Calu3 (cell line): ENCODE results near the gene CCDC181. TPM values are rescaled to one million over a fixed set of nuclear protein-coding genes. Genes with fewer than 3 reads are reported as not detected.

Experiments
- BruUV-seq: library from RNA; stranded (reverse); fragments of 400-500 nt; replicated peaks from 2 replicates; lab custom pipeline; 2021; lab: Mats Ljungman, UMichigan
- CTCF ChIA-PET: fragments of 300-600 bp; sonication (Branson Sonifier 250); formaldehyde crosslinking; loops from one replicate; lab custom pipeline; 2022; ENCODE audit warnings: antibody characterized with exemption; lab: Charles Lee
- DNase-seq: peaks from one replicate; pipeline ENCODE4 v3.0.0; 2022
- H3K27ac Mint-ChIP-seq: one replicate; pipeline ENCODE4 v1.8.0; 2022; ENCODE audit warnings: mixed read lengths; ENCODE audit not compliant: unreplicated experiment
- H3K27me3 Mint-ChIP-seq: one replicate; pipeline ENCODE4 v1.8.0; 2022; ENCODE audit warnings: mixed read lengths; ENCODE audit not compliant: unreplicated experiment
- H3K36me3 Mint-ChIP-seq: one replicate; pipeline ENCODE4 v1.8.0; 2022; ENCODE audit warnings: mild to moderate bottlenecking, moderate library complexity, mixed read lengths; ENCODE audit not compliant: insufficient read depth, unreplicated experiment
- H3K4me1 Mint-ChIP-seq: one replicate; pipeline ENCODE4 v1.8.0; 2022; ENCODE audit warnings: mild to moderate bottlenecking, low read depth, mixed read lengths; ENCODE audit not compliant: unreplicated experiment
- H3K4me3 Mint-ChIP-seq: one replicate; pipeline ENCODE4 v1.8.0; 2022; ENCODE audit warnings: mild to moderate bottlenecking, low read depth, moderate library complexity, mixed read lengths; ENCODE audit not compliant: unreplicated experiment
- H3K9me3 Mint-ChIP-seq: one replicate; pipeline ENCODE4 v1.8.0; 2022; ENCODE audit warnings: low read depth, mixed read lengths; ENCODE audit not compliant: unreplicated experiment
- intact Hi-C: fragments of 100-400 bp; cut with micrococcal nuclease; formaldehyde crosslinking; loops from one replicate; pipeline ENCODE4 v1.10.0; 2022; ENCODE audit not compliant: unreplicated experiment
- total RNA-seq: library from RNA; stranded (reverse); gene quantifications from 2 replicates; pipeline ENCODE4 v1.2.3, GENCODE V29; 2022
- TF ChIP-seq, protein P1 (sequence below): fragments of 200-600 bp; IDR thresholded peaks from one replicate; pipeline ENCODE4 v1.8.0; 2022; ENCODE audit warnings: antibody characterized with exemption; ENCODE audit not compliant: unreplicated experiment

Gene CCDC181
- total RNA-seq, 1 experiment from 2014 or later = 0.64 TPM

DNA sequence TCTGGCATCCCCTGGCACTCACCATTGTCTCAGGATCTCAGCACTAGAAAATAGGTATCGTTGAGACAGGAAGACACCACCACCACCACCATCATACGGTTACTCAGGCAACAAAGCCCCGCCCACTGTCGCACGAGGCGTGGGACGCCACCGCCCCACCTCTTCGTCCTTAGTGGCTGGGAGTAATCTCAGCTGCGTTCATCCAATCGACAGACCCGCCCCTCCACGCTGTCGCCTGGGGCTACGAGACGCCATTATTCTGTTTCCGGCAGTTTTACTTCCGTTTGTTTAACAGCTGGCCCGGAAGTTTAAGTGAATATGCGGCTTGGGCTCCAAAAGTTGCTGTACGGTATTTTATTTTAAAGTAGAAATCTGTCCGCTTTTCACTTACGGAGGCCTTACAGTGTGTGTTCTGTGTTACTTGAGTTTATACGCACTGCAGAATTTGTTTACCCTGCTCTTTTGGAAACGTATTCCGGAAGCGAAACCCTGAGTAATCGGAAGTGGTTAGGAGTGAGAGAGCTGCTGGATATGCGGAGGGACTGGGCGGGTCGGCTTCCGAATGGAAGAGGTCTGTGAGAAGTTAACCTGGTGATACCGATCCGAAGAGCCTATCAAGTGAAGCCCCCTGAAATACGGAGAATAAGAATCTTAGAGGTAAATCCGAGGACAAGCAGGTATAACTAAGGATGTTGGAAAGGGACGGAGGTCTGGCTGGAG lies 59.4 kb downstream of the CCDC181 start, which contains the start of the genes BLZF1 and NME7:
Gene BLZF1 (plus strand): TSS at position 510 of the 720 bp plus-strand sequence. CDS start 1,328 bp downstream, outside the sequence.
Gene NME7 (minus strand): TSS at position 112 of the 720 bp plus-strand sequence. CDS start 87 bp downstream, at position 25.
- BruUV-seq = no TSS peak
- H3K9me3 Mint-ChIP-seq = no peaks in the 10 kb centered on the region

DNA sequence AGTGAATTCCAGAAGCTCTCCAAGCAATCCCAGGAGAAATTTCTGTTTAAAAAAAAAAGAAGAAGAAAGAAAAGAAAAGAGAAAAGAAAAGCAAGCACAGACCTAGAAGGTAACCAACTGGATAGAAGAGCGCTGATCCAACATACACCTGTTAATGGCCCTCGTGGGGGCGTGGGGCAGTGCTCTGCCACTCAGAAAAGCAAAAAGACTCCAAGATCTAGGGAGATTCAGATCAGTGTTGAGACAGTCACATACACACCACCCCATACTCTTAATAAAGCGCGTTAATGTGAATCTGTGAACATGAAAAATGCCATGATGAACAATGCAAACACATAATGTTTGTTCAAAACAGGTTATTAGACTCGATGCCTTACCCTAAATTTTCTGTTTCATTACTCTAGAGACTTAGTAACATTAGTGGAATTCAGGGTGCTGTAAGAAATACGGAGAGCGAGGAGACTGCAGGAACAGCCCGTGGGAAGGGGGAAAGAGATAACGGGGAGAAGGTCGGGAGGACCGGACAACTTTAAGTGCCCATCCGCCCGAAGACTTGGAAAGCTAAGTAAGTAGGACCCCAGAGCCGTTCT lies 60.1 kb downstream of the CCDC181 start:
- no peak for DNase-seq
- BruUV-seq = TSS peak; percentile 71
- Mint-ChIP-seq H3K4me1 (peaks cover 20% of the 10 kb centered on the region), H3K27me3 (no peaks in the 10 kb centered on the region), H3K27ac (no peak overlapping the region), H3K9me3 (no peaks in the 10 kb centered on the region), H3K4me3 (no peak overlapping the region), H3K36me3 (peaks cover 7% of the 10 kb centered on the region)
- CTCF ChIA-PET = interaction anchor here (0.6 to 1.7 kb wide), 6 partner anchors 13 to 1024 kb away, joined by 3 to 7 read pairs (median 4); partner anchors contain the start of gene SLC19A2
- intact Hi-C loops = loop anchor here (5.0 kb wide), 4 partner anchors 95 to 870 kb away; no protein-coding TSS in a partner anchor
- TF ChIP-seq, protein P1, sequence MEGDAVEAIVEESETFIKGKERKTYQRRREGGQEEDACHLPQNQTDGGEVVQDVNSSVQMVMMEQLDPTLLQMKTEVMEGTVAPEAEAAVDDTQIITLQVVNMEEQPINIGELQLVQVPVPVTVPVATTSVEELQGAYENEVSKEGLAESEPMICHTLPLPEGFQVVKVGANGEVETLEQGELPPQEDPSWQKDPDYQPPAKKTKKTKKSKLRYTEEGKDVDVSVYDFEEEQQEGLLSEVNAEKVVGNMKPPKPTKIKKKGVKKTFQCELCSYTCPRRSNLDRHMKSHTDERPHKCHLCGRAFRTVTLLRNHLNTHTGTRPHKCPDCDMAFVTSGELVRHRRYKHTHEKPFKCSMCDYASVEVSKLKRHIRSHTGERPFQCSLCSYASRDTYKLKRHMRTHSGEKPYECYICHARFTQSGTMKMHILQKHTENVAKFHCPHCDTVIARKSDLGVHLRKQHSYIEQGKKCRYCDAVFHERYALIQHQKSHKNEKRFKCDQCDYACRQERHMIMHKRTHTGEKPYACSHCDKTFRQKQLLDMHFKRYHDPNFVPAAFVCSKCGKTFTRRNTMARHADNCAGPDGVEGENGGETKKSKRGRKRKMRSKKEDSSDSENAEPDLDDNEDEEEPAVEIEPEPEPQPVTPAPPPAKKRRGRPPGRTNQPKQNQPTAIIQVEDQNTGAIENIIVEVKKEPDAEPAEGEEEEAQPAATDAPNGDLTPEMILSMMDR = no peak

More for the DNA sequence above, 59.4 kb downstream of the CCDC181 start, which contains the start of the genes BLZF1 and NME7:
- peaks cover 8% of the 10 kb centered on the region for H3K36me3 Mint-ChIP-seq
- CTCF ChIA-PET = interaction anchor here (0.6 to 1.7 kb wide), 11 partner anchors 13 to 1025 kb away, joined by 3 to 7 read pairs (median 4); partner anchors contain the start of gene SLC19A2
- no peaks in the 10 kb centered on the region for H3K27me3 Mint-ChIP-seq
- DNase-seq = peak; percentile 98
- no peak within 1 kb of the TSS for H3K4me3 Mint-ChIP-seq
- intact Hi-C loops = loop anchor here (5.0 kb wide), 4 partner anchors 94 to 871 kb away; no protein-coding TSS in a partner anchor
- TF ChIP-seq, protein P1 = no peak
- no peak within 1 kb of the TSS for H3K27ac Mint-ChIP-seq
- peaks cover 20% of the 10 kb centered on the region for H3K4me1 Mint-ChIP-seq

DNA sequence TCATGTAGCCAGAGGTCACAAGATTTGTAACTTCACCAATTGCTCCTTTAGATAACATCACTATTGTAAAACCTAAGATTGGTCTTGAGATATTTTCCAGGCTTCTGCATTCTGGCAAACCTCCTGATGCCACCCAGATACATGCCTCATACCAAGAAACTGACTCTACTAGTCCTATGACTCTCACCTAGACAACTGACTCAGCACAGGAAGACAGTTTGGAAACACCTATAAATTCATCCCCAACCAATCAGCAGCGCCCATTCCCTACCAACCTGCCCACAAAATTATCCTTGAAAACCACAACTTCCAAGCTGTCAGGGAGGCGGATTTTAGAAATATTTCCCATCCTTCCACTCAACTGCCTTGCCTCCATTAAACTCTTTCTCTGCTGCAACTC lies 62.3 kb downstream of the CCDC181 start:
- peaks cover 18% of the 10 kb centered on the region for H3K4me1 Mint-ChIP-seq

More for the DNA sequence above, 62.3 kb downstream of the CCDC181 start:
- H3K27ac Mint-ChIP-seq = no peak overlapping the region
- no peak overlapping the region for H3K4me3 Mint-ChIP-seq
- no peak for DNase-seq
- TF ChIP-seq, protein P1 = no peak
- no peaks in the 10 kb centered on the region for H3K27me3 Mint-ChIP-seq
- CTCF ChIA-PET = no interaction called here
- no peaks in the 10 kb centered on the region for H3K9me3 Mint-ChIP-seq
- intact Hi-C loops = loop anchor here (5.0 kb wide), 4 partner anchors 97 to 868 kb away; no protein-coding TSS in a partner anchor
- H3K36me3 Mint-ChIP-seq = no peaks in the 10 kb centered on the region
- BruUV-seq = no TSS peak
